Liver (tissue), 9 donors: ENCODE data around the gene SLC6A16. TPM values are rescaled to one million over a fixed set of nuclear protein-coding genes. Genes with fewer than 3 reads are reported as not detected.

ENCODE experiments used
- DNase-seq: peaks from one replicate; pipeline ENCODE4 v3.0.0-alpha.2; 2017; ENCODE audit warnings: low spot score
- H3K27ac ChIP-seq, 2 donors: one replicate each; pipeline ENCODE4 v1.7.0; 2013; ENCODE audit warnings: inconsistent platforms in 2 of 2, low read length in 2 of 2, control low read depth in 1 of 2, low read depth in 1 of 2, mild to moderate bottlenecking in 1 of 2
- H3K27me3 ChIP-seq, 4 donors: one replicate each; pipeline versions ENCODE4 v1.6.1 to v1.7.0; 2013; ENCODE audit warnings: low read length in 3 of 4, inconsistent platforms in 1 of 4, mild to moderate bottlenecking in 1 of 4, moderate library complexity in 1 of 4; ENCODE audit not compliant: control insufficient read depth in 4 of 4, insufficient read depth in 4 of 4
- H3K36me3 ChIP-seq, 4 donors: one replicate each; pipeline versions ENCODE4 v1.6.1 to v1.7.0; 2013; ENCODE audit warnings: low read length in 3 of 4, mild to moderate bottlenecking in 3 of 4, low read depth in 1 of 4, moderate library complexity in 1 of 4; ENCODE audit not compliant: control insufficient read depth in 4 of 4, insufficient read depth in 3 of 4
- H3K4me1 ChIP-seq, 4 donors: one replicate each; pipeline versions ENCODE4 v1.6.1 to v1.7.0; 2013; ENCODE audit warnings: low read length in 3 of 4, mild to moderate bottlenecking in 3 of 4, moderate library complexity in 1 of 4; ENCODE audit not compliant: control insufficient read depth in 4 of 4, insufficient read depth in 4 of 4
- H3K4me3 ChIP-seq, 3 donors: one replicate each; pipeline versions ENCODE4 v1.6.1 to v1.7.0; 2013; ENCODE audit warnings: low read length in 3 of 3, control low read depth in 1 of 3, low read depth in 1 of 3, mild to moderate bottlenecking in 1 of 3
- H3K9ac ChIP-seq, 2 donors: one replicate each; pipeline ENCODE4 v1.7.0; 2013; ENCODE audit warnings: low read length in 2 of 2, mild to moderate bottlenecking in 2 of 2, moderate library complexity in 2 of 2, control low read depth in 1 of 2, low read depth in 1 of 2
- H3K9me3 ChIP-seq, 4 donors: one replicate each; pipeline versions ENCODE4 v1.6.1 to v1.7.0; 2013; ENCODE audit warnings: low read length in 3 of 4; ENCODE audit not compliant: control insufficient read depth in 4 of 4
- EGR1 ChIP-seq, 2 donors: IDR thresholded peaks; 2 replicates each; pipeline ENCODE4 v1.6.1; 2016 to 2018; ENCODE audit warnings: antibody characterized with exemption in 2 of 2, low read depth in 2 of 2
- FOXA1 ChIP-seq: IDR thresholded peaks from 2 replicates; pipeline ENCODE4 v1.6.1; 2016; ENCODE audit warnings: antibody characterized with exemption
- GABPA ChIP-seq, 2 donors: IDR thresholded peaks in 1 of 2; conservative IDR thresholded peaks in 1 of 2; 2 replicates each; pipeline ENCODE4 v1.6.1; 2016; ENCODE audit warnings: antibody characterized with exemption in 2 of 2, mild to moderate bottlenecking in 1 of 2, moderate library complexity in 1 of 2
- HNF4A ChIP-seq, 2 donors: conservative IDR thresholded peaks; 2 replicates each; pipeline ENCODE4 v1.6.1; 2016; ENCODE audit warnings: antibody characterized with exemption in 2 of 2, mild to moderate bottlenecking in 2 of 2
- HNF4G ChIP-seq: IDR thresholded peaks from 2 replicates; pipeline ENCODE4 v1.6.1; 2016; ENCODE audit warnings: antibody characterized with exemption
- JUND ChIP-seq, 2 donors: IDR thresholded peaks; 2 replicates each; pipeline ENCODE4 v1.6.1; 2016; ENCODE audit warnings: antibody characterized with exemption in 2 of 2
- MAX ChIP-seq: IDR thresholded peaks from 2 replicates; pipeline ENCODE4 v1.6.1; 2016; ENCODE audit warnings: antibody characterized with exemption
- RAD21 ChIP-seq, 2 donors: IDR thresholded peaks; 2 replicates each; pipeline ENCODE4 v1.6.1; 2016; ENCODE audit warnings: antibody characterized with exemption in 2 of 2, mild to moderate bottlenecking in 2 of 2
- REST ChIP-seq: IDR thresholded peaks from 2 replicates; pipeline ENCODE4 v1.6.1; 2016; ENCODE audit warnings: antibody characterized with exemption, mild to moderate bottlenecking
- RXRA ChIP-seq, 2 donors: IDR thresholded peaks; 2 replicates each; pipeline ENCODE4 v1.6.1; 2017 to 2018; ENCODE audit warnings: antibody characterized with exemption in 2 of 2, mild to moderate bottlenecking in 1 of 2
- SP1 ChIP-seq: IDR thresholded peaks from 2 replicates; pipeline ENCODE4 v1.6.1; 2018; ENCODE audit warnings: antibody characterized with exemption, mild to moderate bottlenecking
- TAF1 ChIP-seq: conservative IDR thresholded peaks from 2 replicates; pipeline ENCODE4 v1.6.1; 2016; ENCODE audit warnings: antibody characterized with exemption, mild to moderate bottlenecking
- YY1 ChIP-seq: IDR thresholded peaks from 2 replicates; pipeline ENCODE4 v1.6.1; 2016; ENCODE audit warnings: antibody characterized with exemption, mild to moderate bottlenecking
- ZBTB33 ChIP-seq: IDR thresholded peaks from 2 replicates; pipeline ENCODE4 v1.6.1; 2016; ENCODE audit warnings: antibody characterized with exemption
- WGBS: extraction: QIAGEN DNeasy Blood & Tissue Kit; methylation state at CpG from one replicate; pipeline ENCODE4 v1.1.7; 2013; 5-methylcytosine and 5-hydroxymethylcytosine counted together
- polyA plus RNA-seq, 2 donors: library from polyadenylated mRNA; stranded (reverse) in 1 of 2; unstranded in 1 of 2; fragments of 200-250 nt in 1 of 2; fragments of >200 nt in 1 of 2; fragmentation: Nextera tagmentation in 1 of 2; extraction: Ambion mirVana in 1 of 2; gene quantifications; one replicate each; pipeline versions ENCODE4 v1.2.1 to v1.2.3, GENCODE V29; 2013 to 2015
- total RNA-seq, 2 donors: library from RNA; depleted of rRNA; stranded (reverse); fragments of >200 nt; gene quantifications; one replicate each; pipeline ENCODE4 v1.2.3, GENCODE V29; 2014
- donor health status: healthy.
- donor health status: healthy.
- donor health status: healthy.
- donor health status: healthy.
- donor health status: healthy.

SLC6A16 gene
- total and polyA plus RNA-seq, 4 donors: 0.19 to 2.7 (median 1.5) TPM

- no peak for DNase-seq
- Histone ChIP-seq H3K36me3 (peaks cover 0 to 11% (median 5%) of the 10 kb centered on the region in 4 donors), H3K9me3 (no peaks in the 10 kb centered on the region), H3K4me3 (no peak overlapping the region), H3K27me3 (no peaks in the 10 kb centered on the region), H3K9ac (no peak overlapping the region), H3K27ac (no peak overlapping the region), H3K4me1 (no peaks in the 10 kb centered on the region)
- TF ChIP-seq TAF1 (no peak), RAD21 (IDR thresholded peaks at IDR 0.05) (no peak), HNF4G (no peak), SP1 (no peak), EGR1 (IDR thresholded peaks at IDR 0.05; ENCODE audit: low read depth in 2 of 2) (no peak), ZBTB33 (no peak), JUND (IDR thresholded peaks at IDR 0.05) (no peak), REST (no peak), HNF4A (conservative IDR thresholded peaks at IDR 0.05) (no peak), YY1 (no peak)
- WGBS: 95% methylated on average over 2 of the region's 2 CpGs
Observed at GRCh38 chr19:49349567-49349966, 24.6 kb upstream of the SLC6A16 start.

DNA sequence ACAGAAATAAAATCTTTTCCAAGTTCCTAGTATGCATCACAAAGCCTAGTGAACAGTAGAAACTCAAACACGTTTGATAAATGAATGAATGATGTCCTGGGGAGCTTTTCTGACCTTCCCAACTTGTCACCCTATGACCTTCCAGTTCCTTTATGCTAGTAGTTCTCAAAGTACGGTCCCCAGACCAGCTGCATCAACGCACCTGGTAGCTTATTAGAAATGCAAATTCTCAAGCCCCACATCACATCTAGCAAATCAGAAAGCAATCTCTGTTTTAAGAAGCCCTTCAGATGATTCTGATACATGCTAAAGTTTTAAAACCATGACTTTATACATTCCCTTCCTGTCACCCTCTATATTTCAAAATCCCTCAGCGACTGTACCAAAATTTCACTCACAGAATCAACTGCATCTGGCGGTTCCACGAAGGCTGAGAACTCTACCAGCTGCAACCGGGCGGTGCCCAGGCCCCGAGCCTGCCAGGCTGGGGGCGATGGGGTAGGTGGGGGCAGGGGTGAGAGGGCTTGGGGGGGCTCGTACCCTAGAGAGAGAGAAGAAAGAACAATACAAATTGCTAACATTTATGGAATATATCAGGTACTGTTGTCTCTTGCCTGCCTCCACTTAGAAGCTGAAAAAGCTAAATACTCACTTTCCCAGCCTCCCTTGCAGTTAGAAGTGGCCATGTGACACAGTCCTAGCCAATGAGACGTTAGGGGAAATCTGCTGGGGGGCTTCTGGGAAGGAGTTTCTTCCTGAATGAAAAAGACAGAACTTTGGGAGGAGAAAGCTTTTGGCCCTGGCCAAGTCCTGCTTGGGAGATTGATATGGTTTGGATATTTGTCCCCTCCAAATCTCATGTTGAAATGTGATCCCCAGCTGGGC lies 23.6 kb upstream of the SLC6A16 start:
- no peak overlapping the region for H3K27ac ChIP-seq
- TF ChIP-seq HNF4G (no peak), GABPA (IDR thresholded peaks at IDR 0.05 in 1 of 2, conservative IDR thresholded peaks at IDR 0.05 in 1 of 2) (no peak), SP1 (no peak), MAX (no peak), EGR1 (IDR thresholded peaks at IDR 0.05; ENCODE audit: low read depth in 2 of 2) (no peak), RXRA (IDR thresholded peaks at IDR 0.05) (no peak), REST (no peak), FOXA1 (no peak)
- no peak overlapping the region for H3K4me3 ChIP-seq
- no peaks in the 10 kb centered on the region for H3K4me1 ChIP-seq
- no peaks in the 10 kb centered on the region for H3K9me3 ChIP-seq
- H3K27me3 ChIP-seq: no peaks in the 10 kb centered on the region
- H3K9ac ChIP-seq: no peak overlapping the region
- H3K36me3 ChIP-seq: peaks cover 0 to 11% (median 5%) of the 10 kb centered on the region in 4 donors
- DNase-seq: no peak
- WGBS: 94% methylated on average over 12 of the region's 12 CpGs
